Esophagus muscularis mucosa (tissue), 3 donors: Measurements from ENCODE around the gene ANKRD28.

Experiments
- POLR2A ChIP-seq: fragments of 450-650 bp; IDR thresholded peaks from one replicate; pipeline ENCODE4 v1.6.1; 2017; ENCODE audit warnings: antibody characterized with exemption, moderate library complexity, mild to moderate bottlenecking, low read depth
- TF ChIP-seq, protein P1 (sequence below), 3 experiments: fragments of 200-600 bp in 2 of 3; fragments of 450-650 bp in 1 of 3; sonication (generic) in 2 of 3; IDR thresholded peaks; one replicate each; pipeline ENCODE4 v1.5.1; 2017 to 2019; ENCODE audit warnings: antibody characterized with exemption in 3 of 3, mild to moderate bottlenecking in 2 of 3, moderate library complexity in 1 of 3

DNA sequence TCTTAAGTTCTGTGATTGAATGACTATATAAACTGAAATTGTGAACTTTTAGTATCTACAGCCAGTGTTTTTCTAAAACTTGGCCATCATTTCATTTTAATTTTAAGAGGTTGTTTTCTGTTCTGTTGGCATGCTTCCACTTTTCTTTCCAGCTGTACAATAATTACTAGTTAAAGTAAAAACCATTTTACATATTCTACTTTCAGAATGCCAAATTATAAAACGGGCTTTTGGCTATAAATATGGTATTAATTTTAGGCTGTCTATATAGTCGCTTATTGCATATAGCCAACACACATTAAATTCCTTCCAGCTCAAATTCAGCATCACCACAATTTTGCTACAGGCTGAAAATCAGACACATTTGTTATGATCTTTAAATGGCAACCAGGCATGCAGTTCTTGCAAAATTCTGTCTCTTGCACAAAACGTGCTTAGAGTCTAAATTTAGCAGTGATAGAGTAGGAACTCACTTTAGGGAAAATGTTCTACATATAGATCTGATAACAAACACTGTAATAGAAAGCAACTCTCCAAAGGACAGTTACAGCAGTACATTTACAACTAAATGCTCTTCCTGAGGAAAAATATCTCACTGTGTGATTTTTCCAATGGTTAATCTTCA lies 115.1 kb downstream of the ANKRD28 start:
- TF ChIP-seq, protein P1, sequence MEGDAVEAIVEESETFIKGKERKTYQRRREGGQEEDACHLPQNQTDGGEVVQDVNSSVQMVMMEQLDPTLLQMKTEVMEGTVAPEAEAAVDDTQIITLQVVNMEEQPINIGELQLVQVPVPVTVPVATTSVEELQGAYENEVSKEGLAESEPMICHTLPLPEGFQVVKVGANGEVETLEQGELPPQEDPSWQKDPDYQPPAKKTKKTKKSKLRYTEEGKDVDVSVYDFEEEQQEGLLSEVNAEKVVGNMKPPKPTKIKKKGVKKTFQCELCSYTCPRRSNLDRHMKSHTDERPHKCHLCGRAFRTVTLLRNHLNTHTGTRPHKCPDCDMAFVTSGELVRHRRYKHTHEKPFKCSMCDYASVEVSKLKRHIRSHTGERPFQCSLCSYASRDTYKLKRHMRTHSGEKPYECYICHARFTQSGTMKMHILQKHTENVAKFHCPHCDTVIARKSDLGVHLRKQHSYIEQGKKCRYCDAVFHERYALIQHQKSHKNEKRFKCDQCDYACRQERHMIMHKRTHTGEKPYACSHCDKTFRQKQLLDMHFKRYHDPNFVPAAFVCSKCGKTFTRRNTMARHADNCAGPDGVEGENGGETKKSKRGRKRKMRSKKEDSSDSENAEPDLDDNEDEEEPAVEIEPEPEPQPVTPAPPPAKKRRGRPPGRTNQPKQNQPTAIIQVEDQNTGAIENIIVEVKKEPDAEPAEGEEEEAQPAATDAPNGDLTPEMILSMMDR (IDR thresholded peaks at IDR 0.05), result no peak
- no peak for TF ChIP-seq POLR2A
